ENCODE results near the gene SLC48A1.

SLC48A1 gene

GRCh38 chr12:47757840-47758583 lies 15.0 kb upstream of the SLC48A1 start:
- DNase-seq (ENCODE audit: low spot score) = no peak

GRCh38 chr12:47758584-47758833 lies 14.5 kb upstream of the SLC48A1 start:
- no peak for DNase-seq (ENCODE audit: low spot score)

- peak; percentile 92 for DNase-seq (ENCODE audit: low spot score)
Measured at GRCh38 chr12:47758834-47759690, 14.0 kb upstream of the SLC48A1 start, which contains the start of gene RAPGEF3. TSS of gene RAPGEF3 (minus strand) at chr12:47758880. CDS start at chr12:47758556, 324 bp downstream.

- DNase-seq (ENCODE audit: low spot score) = no peak
Measured at GRCh38 chr12:47762850-47763465, 10.1 kb upstream of the SLC48A1 start.

GRCh38 chr12:47763481-47764346 lies 9.3 kb upstream of the SLC48A1 start:
- DNase-seq (ENCODE audit: low spot score) = no peak

- DNase-seq (ENCODE audit: low spot score) = no peak
Measured at GRCh38 chr12:47766502-47767215, 6.4 kb upstream of the SLC48A1 start.

GRCh38 chr12:47767216-47767724 lies 5.8 kb upstream of the SLC48A1 start:
- DNase-seq (ENCODE audit: low spot score) = peak; percentile 73

GRCh38 chr12:47768323-47768811 lies 4.7 kb upstream of the SLC48A1 start:
- DNase-seq (ENCODE audit: low spot score) = no peak

GRCh38 chr12:47769234-47770085 lies 3.6 kb upstream of the SLC48A1 start:
- no peak for DNase-seq (ENCODE audit: low spot score)

GRCh38 chr12:47770086-47770726 lies 2.8 kb upstream of the SLC48A1 start:
- no peak for DNase-seq (ENCODE audit: low spot score)

GRCh38 chr12:47771304-47771703 lies 1.7 kb upstream of the SLC48A1 start:
- DNase-seq (ENCODE audit: low spot score) = no peak

GRCh38 chr12:47772094-47772660 lies 861 bp upstream of the SLC48A1 start:
- no peak for DNase-seq (ENCODE audit: low spot score)

GRCh38 chr12:47772738-47773061 lies 338 bp upstream of the SLC48A1 start:
- no peak for DNase-seq (ENCODE audit: low spot score)

GRCh38 chr12:47773858-47774580 lies 981 bp downstream of the SLC48A1 start:
- no peak for DNase-seq (ENCODE audit: low spot score)

- DNase-seq (ENCODE audit: low spot score) = no peak
Measured at GRCh38 chr12:47774663-47775062, 1.6 kb downstream of the SLC48A1 start.

- DNase-seq (ENCODE audit: low spot score) = no peak
Measured at GRCh38 chr12:47775100-47775911, 2.3 kb downstream of the SLC48A1 start.

GRCh38 chr12:47776471-47777143 lies 3.6 kb downstream of the SLC48A1 start:
- DNase-seq (ENCODE audit: low spot score) = no peak

Measured in ecto neural progenitor cell (in vitro differentiated cells).